Daoy (cell line): ENCODE measurements around the gene TMEM163. TPM values are rescaled to one million over a fixed set of nuclear protein-coding genes. Genes with fewer than 3 reads are reported as not detected.
"Not testable (repeated sequence)": the region's sequence is repeated elsewhere in the genome, so short reads cannot be mapped to it uniquely, and the experiment has no call there.

Source experiments
- DNase-seq: peaks from one replicate; pipeline ENCODE4 v3.0.0-alpha.2; 2015; ENCODE audit warnings: low read depth
- total RNA-seq: library from RNA; depleted of rRNA; stranded (reverse); fragments of >200 nt; shearing (Covaris generic); gene quantifications from 2 replicates; pipeline ENCODE4 v1.2.3, GENCODE V29; 2014

TMEM163 gene
- total RNA-seq, 1 experiment from 2014 or later, result 0.34 TPM

DNA sequence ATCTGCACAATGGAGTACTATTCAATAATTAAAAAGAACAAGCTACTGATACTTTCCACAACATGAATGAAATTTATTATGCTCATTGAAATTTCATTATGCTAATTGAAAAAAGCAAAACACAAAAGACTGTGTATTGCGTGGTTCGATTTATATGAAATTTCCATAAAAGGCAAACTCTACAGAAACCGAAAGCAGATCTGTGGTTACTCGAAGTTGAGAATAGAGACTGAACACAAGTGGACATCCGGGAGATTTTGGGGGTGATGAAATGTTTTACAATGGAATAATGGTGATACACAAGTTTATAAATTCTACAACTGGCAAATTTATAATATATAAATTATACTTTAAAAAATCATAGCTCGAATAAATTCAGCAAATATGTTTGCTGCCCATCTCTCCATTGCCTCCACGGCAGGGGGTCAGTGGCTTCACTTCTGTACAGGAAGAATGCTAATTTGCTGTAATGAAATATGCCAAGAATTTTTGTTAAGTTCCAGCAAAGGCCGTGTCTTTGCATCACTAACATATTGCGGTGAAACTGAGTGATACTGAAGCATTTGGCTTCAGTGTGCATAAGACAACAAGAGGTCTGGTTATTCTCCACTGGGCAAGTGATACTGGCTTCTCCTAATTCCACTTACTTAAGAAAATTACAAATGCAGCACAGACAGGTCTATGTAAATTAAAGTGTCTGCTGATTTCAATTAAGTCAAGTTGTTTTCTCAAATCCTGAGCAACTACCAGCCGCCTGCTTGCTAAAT, 96.7 kb downstream of the TMEM163 start:
- peak; percentile 20 for DNase-seq

DNA sequence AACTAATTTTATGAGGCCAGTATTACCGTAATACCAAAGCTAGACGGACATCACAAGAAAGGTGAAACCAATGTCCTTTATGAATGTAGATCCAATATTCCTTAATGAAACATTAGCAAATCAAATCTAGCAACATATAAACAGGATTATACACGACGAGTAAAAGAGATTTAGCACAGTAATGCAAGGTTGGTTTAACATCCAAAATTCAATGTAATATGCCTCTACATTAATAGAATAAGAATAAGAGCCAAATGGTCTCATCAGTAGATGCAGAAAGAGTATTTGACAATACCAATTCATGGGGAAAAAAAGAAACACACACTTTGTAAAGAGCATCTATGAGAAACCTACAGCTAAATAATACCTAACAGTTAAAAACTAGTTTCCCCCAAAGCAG, 99.5 kb downstream of the TMEM163 start:
- no peak for DNase-seq

DNA sequence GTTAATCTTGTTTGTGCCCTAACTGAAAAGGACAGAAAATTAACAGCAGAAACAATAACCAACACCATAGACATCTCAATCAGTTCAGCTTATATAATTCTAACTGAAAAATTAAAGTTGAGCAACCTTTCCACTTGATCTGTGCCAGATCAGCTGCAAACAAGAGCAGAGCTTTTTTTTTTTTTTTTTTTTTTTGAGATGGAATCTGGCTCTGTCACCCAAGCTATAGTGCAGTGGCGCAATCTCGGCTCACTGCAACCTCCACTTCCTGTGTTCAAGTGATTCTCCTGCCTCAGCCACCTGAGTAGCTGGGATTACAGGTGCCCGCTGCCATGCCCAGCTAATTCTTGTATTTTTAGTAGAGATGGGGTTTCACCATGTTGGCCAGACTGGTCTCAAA, 103.3 kb downstream of the TMEM163 start:
- not testable (repeated sequence) for DNase-seq

DNA sequence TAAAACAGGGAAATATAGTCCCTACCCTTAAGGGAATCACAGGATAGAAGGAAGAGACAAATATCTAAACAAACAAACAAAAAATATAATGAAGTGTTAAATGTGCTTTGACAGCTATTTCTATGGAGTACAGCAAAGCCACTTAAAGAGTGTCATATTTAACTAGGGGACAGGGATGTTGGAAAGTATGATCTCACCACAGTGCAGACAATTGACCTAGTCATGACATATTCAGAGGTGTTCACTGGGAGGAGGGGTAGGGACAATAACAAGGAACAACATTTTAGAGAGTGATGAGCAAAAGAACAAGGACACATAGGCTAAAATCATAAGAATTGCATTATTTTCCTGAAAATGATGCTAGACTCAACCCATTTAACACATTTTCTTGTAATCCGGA, 107.5 kb downstream of the TMEM163 start:
- no peak for DNase-seq

DNA sequence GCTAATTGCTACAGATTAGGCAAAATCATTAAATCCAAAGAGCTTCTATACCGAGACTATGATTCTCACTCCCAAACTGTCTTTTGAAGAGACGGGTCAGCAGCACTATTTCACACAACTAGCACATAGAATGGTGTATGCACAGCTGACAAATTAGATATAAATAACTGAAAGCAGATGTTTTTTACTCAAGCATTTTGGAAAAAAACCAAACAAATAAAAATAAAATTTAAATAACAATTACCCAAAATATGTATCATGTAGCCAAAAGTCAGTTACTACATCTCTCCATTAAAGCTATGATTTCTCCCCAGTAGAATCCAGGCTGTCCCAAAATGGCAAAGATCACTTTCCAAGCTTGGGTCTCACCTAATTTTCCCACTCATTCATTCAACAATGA, 107.9 kb downstream of the TMEM163 start:
- no peak for DNase-seq

DNA sequence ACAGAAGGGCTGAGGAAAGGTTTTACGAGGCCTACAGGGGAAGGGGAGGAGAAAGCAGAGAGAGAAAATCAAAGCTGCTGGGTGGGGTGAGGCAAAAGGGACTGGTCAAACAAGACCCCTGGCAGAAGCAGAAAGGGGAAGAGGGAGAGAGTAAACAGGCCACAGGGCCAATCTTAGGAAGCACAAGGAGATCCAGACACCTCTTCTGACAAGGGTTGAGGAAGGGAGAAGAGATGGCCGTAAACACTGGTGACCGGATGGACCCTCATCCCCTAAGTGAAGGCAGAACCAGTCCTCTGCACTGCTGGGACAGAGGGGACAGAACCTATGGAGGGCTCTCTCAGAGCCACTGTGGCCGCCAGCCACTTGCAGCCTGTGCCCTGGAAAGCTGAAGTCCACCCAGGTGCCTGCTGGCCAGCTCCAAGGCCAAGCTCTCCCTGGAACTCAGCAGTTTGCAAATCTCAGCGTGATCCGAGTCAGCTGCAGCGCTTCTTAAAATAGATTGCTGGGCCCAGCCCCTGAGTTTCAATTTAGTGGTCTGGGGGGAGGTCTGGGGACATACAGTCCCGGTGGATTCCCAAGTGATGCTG, 108.8 kb downstream of the TMEM163 start:
- DNase-seq, result no peak

DNA sequence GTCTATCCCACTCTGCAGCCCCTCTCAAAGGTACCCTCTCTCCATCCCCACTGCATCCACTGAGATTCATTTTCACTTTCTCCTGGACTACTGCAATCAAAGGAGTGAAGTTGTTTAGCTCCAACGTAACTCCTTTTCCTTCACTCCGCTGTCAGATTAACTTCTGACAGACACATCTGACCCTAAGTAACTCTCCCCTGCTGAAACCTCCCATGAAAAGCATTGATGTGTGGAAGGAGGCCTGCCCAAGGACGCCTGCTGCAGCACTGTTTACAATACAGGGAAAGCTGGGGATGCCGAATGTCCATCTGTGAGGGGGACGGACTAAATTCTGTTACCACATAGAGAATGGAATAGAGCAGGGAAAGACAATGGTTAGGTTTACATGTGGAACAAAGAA, 114.8 kb downstream of the TMEM163 start:
- DNase-seq, result no peak

DNA sequence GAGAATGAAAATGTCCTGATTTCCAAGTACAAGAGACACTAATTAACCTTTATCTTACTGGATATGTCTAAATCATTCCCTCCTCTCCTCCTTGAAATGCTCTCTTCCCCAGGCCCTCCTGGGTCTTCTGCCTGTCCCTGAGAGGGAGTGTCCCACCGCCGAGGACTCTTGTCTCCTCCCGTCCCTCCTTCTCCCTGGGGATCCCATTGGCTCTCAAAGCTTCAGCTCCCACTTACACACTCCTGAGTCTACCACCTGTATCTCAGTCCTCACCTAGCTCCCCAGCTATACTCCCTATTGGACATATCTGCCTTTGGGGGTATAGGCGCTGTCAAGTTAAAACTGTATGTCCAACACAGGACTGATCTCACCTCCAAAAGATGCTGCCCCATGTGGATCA, 116.1 kb downstream of the TMEM163 start:
- no peak for DNase-seq

DNA sequence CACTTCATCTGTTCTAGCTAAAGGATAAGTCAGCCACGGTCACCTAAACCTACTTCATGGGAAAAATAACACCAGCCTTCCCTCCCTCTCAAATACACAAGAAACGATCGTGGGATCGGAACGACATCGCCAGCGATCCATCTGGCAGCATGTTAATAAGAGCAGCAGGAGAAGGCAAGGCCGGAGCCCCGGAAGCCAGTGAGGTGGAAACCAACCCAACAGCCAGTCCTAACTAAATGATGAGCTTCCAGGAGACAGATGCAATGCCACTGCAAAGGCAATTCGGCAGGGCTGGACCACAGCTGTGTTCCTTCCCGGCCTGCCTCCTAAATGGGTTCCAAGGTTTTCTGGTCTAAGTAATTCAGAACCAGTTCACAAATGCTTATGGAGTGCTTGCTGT, 117.5 kb downstream of the TMEM163 start:
- DNase-seq, result no peak

DNA sequence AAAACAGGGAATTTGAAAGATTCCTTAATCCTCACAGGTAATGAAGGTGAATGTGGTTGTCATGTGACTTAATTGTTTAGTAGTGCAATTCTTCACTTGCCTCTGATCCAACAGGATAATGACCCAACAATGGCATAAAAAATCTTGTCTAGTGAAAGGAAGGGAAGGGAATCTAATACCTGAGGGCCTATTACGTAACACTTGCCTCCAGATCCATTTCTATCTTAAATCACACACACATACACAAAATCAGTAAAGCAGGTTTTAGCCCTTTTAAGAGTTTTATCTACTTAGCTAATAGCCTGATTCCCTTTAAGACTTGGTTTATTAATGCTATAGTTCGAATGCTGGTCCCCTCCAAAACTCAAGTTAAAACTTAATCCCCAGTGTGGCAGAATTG, 118.6 kb downstream of the TMEM163 start:
- no peak for DNase-seq

DNA sequence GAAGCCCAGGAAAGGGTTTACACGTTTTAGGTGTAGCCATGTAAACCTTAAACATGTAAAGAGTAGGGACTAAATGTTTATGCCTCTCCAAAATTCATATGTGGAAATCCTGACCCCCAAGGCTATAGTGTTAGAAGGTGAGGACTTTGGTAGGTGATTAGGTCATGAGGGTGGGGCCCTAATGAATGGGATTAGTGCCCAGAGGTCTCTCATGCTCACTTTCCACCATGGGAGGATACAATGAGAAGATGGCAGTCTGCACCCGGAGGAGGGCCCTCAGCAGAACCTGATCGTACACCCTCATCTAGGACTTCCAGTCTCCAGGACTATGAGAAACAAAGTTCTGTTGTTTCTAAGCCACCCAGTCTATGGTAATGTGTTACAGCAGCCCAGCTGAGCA, 119.6 kb downstream of the TMEM163 start:
- no peak for DNase-seq

DNA sequence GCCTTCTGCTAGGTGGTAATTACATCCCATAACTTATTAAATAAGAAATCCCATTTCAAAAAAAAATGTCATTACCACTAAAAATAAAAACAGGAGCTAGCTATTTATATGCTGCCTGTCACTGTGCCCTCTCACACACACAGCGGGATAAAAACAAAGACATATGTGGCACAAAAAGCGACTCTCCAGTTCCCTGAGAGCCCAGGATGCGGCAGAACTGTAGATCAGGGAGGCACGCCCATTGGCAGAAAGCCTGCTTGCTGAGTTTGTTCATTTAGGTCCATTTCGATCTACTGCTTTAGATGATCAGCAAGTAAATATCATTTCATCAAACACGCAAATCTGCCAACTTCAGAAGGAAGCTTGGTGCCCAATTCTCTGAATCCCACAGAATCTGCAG, 124.4 kb downstream of the TMEM163 start:
- no peak for DNase-seq

DNA sequence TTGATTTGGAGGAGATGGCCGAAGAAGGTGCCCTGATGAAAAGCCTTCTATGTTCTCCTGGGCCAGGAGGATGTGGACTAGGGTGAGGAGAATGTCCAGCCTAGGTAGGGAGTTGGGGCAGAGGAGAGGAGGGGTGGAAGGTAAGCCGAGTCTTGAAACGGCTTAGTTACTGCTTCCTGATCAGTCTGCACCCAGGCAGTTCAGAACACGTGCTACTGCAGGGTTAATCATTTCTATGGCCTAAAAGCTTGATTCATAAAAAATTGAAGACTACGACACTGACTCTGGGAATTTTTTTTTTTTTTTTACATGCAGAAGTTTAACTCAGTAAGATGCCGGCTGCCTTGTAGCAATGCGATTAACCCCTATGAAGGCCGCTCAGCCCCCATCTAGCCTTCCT, 125.3 kb downstream of the TMEM163 start:
- DNase-seq, result no peak

DNA sequence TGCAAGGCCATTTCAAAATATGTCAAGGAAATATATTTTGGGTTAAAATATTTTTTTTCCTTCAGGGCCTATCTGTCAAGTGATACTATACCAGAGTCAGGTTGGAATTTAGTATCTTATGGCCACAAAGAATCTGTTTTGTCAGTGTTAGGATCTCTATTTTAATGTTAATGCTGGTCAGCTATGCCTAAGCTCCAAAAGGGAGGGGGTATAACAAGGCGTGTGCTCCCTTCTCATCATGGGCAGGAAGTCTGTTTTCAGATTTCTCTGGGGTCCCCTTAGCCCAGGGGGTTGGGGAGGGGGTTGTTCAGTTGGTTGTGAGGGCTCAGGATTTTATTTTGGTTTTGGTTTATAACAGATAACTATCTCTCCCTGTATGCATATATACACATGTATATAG, 126.4 kb downstream of the TMEM163 start:
- no peak for DNase-seq

DNA sequence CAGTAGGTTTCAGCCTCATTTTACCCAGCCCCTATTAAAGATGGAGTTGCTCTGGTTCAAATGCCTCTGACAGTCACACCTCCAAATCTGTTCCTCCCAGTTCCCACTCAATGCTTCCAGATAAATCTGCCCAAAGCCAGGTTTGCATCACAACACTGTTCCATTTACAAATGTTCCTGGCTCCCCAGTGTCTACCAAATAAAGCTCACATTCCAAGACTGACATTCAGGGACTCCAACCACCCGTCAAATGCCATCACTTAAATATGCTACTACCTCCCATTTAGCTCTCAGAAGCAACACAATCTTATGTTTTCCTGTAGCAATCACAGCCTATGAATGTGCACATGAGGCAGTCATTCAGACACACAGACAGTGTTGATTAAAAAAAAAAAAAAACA, 127.3 kb downstream of the TMEM163 start:
- no peak for DNase-seq

DNA sequence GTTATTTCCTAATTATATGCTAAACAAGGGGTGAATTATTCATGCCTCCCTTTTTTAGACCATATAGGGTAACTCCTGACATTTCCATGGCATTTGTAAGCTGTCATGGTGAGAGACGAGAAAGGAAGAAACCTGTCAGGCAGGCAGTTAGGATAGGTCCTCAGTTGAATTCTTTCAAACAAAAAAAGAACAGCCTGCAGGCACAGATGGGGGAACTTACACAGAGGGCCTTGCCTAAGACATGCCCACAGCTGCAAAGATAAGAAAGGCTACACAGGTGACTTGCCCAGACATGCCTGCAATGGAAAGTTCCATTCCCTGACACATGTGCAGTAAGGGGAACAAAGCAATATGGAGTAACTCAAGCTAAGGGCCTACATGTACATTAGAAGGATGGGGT, 128.1 kb downstream of the TMEM163 start:
- no peak for DNase-seq

DNA sequence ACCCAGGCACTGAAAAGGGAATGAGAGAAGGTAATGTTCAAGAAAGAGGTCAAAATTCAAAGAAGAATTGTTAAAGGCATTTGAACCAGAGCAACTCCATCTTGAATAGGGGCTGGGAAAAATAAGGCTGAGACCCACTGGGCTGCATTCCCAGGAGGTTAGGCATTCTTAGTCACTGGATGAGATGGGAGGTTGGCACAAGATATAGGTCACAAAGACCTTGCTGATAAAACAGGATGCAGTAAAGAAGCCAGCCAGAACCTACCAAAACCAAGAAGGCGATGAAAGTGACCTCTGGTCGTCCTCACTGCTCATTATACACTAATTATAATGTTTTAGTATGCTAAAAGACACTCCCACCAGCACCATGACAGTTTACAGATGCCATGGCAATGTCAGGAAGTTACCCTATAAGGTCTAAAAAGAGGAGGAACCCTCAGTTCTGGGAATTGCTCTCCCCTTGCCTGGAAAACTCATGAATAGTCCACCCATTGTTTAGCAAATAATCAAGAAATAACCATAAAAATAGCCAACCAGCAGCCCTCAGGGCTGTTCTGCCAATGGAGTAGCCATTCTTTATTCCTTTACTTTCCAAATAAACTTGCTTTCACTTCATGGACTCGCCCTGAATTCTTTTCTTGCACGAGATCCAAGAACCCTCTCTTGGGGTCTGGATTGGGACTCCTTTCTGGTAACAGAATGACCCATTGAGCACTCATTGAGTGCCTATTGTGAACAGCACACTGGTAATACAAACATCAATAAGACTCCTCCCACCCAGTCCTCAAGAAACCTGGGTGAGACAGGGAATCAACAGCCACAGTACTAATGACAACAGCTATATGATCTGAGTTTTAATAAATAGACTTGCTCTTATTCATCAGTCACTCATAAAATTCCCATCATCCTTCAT, 129.4 kb downstream of the TMEM163 start:
- not testable (repeated sequence) for DNase-seq

DNA sequence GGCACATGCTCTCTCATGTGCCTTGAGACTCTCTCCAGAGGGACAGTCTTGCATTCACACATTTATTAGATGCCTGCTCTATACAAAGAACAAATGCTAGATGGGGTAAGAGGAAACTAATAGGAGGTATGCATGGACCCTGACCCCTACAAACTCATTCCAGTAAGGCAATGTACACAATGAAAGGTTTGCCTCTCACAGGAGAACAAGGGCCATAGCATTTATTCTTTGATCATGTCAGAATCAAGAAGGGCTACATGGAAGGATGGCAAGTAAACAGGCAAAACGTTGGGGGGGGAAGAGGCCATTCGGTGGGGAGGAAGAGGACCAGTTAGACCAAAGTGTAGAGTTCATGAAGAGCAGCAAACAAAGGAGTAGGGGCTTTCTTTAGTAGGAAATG, 130.2 kb downstream of the TMEM163 start:
- no peak for DNase-seq

DNA sequence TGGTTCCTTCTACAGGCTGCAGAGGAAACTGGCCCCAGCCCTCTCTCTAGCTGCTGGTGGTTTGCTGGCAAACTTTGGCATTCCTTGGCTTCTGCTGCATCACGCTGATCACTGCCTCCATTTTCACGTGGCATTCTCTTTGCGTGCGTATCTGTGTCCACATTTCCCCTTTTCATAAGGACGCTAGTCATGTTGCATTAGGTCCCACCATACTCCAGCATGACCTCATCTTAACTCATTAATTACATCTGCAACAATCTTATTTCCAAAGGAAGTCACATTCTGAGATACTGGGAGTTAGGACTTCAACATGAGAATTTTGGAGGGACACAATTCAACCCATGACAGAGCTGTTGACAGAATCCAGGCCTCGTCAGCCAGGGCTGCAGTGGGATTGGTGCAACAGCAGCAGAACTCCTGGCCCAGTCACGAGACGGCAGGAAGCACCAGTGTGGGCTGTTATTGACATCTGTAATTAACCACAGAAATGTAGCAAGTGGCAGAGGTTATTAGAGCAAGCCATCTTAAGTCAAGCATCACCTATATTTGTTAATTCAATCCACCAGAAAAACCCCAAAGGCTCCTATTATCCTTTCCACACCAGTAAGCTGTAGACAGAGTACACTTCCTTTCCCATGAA, 132.4 kb downstream of the TMEM163 start:
- DNase-seq, result no peak

DNA sequence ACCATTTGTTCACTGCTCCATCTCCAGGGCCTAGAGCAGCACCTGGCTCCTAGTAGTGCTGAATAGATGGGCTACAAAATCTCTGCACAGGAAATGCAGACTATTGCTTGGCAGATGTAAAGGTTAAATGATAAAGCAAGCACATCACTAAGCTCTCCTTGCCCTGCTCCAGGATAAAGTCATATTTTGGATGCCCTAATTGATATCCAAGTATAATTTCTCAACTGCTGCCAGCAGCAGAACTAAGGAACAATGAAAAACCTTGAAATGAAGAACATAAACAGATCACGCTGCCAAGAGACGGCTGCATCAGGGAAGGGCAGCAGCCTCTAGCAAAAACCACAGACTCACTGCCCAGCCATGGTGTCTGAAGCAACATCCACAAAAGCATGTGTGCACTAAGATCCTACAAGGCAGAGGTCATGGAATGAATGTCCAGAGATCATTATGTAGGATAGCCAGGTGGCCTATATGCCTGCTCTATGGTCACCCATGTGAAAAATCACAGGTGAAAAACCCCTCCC, 134.7 kb downstream of the TMEM163 start:
- no peak for DNase-seq

DNA sequence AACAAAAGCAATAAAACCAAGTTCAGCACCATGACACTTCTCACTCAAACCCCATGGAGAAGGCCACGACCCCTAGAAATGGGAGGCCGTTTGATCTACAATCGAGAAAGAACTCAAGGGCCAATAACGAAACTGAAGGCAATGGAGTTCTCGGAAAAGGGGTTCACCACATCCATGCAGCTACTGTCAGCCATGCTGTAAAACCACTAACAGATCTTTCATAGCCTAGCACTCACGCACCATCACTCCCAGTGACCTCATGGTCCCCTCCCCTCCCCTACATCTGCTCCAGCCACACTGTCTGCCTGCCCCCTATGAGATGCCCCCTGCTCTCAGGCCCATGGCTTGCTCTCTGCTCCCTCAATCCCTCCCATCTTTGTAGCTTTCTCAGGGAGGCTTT, 135.3 kb downstream of the TMEM163 start:
- DNase-seq, result no peak

DNA sequence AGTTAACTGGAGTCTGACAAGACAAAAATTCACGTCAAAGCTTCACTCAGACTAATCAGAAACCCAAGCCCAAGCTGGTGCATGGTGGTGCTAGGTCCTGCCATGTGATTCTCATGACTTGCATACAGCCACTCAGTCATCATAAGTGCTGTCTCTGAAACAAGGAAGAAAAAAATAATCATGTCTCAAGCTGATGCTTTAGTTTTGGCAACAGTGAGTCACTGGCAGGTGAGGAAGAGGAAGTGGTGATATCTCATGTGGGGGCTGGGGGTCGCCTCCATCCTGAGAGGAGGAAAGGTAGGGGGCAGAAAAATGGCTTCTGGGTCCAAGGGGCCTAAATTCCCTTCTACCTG, 136.3 kb downstream of the TMEM163 start:
- DNase-seq, result no peak
